NOMO-1 treated with dmso at 0.1 percent for 144 hours (cell line): ENCODE data around the gene DIO3.

Experiments used
- DNase-seq: peaks from one replicate; lab custom pipeline; 2025; ENCODE audit not compliant: unreplicated experiment; lab: John Stamatoyannopoulos, UW

DIO3 gene

DNA sequence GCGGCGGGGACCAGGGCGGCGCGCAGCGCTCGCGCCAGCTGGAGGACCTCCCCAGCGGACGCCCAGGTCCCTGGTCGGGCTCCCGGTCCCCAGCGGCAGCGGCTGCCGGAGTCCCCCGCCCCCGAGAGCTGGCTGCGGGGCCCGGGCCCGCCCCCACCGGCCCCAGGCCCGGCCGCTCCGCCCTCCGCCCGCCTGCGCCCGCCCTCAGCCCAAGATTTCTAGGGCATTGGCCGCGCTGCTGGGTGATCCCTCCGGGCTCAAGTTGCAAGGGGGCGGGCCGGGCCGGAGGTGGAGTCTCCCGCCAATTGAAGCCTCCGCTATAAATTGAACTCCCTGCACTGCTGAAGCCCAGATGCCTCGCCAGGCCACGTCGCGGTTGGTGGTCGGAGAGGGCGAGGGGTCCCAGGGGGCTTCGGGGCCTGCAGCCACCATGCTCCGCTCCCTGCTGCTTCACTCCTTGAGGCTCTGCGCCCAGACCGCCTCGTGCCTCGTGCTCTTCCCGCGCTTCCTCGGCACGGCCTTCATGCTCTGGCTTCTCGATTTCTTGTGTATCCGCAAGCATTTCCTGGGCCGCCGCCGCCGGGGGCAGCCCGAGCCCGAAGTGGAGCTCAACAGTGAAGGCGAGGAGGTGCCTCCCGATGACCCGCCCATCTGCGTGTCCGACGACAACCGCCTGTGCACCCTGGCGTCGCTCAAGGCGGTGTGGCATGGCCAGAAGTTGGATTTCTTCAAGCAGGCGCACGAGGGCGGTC lies at the start of gene DIO3:
DIO3 (plus strand) TSS at position 351 of the 752 bp plus-strand sequence.
- no peak for DNase-seq

DNA sequence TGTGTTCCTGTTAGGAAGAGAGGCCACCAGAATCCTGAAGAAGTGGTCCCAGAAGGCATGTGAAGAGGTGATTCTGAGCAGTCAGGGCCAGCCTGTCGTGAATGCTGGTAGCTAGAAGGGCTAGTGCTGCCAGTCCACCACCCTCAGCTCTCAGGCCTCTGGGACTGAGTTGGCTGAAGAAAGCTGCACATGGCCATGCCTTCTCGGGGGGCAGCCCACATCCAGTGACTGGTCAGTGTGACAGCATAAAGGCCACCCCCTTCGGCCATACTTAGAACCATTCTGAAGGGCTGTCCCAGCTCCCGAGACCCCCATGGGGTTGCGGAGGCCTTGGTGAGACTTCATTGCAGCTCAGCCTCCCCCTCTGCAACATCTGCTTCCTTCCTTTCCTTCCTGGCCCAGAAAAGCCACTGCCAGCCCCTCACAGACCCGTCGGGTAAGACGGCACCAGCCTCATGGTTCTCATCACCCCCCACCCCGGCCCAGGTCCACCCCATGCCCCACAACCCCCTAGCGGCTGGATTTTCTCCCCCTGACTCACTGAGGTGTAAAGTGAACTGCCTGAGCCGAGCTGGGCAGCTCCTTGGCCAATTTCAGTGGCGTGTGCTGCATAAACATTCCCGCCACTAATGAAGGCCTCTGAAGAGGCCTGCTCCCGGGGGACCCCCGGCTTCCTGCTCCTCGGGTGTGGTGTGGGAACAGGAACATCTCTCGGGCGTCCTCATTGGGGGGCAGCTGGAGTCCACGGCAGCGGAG lies 49.5 kb upstream of the DIO3 start:
- no peak for DNase-seq

DNA sequence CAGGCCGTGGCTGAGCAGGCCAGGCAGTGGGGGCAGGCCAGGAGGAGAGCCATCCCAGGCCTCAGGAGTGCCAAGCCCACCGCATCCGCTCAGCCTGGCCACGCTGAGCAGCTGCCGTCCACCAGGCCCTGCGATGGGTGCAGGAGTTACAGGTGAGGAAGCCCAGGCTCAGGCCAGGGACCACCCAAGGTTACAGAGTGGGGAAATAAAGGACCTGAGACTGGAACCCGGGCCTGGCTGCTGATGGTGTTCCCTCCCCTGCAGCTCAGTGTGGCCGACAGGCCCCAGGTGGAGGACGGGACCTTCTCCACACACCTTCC lies 49.0 kb upstream of the DIO3 start:
- DNase-seq = no peak

DNA sequence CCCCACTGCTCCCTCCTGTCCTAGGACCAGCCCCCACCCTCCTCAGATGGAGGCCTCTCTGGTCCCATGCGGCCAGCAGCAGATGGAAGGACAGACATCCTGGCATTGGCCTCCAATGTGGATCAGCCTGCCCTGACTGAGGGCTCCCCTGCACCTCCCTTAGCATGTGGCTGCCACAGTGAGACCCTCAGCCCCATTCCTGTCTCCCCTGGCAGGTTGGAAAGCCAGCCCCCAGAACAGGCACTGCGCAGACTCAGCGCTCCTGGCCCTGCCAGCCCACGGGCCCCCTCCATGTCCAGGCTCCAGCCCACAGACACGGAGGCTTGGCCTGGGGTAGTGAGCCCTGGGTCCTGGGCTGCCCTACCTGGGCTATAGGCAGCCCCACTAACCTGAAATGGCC lies 47.2 kb upstream of the DIO3 start:
- DNase-seq = no peak

DNA sequence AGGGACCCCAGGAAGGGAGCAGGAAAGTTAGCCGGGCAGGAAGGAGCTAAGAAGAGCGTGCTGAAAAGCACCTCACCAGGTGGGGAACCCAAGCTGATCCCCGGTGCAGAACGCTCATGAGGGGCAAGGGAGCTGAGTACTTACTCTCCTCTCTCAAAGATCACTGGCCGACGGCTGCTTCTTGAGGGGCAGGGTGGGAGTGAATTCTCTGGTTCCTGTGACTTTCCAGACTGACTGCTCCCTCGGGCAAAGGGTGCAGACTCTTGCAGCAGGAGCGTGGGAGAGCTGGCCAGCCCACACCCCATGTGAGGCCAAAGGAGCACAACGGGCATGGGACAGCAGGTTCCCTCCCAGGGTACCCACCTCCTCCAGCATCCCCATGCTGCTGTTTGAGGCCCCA lies 44.9 kb upstream of the DIO3 start:
- DNase-seq = no peak

- DNase-seq = no peak
Observed at GRCh38 chr14:101518611-101519473, 42.5 kb upstream of the DIO3 start.

DNA sequence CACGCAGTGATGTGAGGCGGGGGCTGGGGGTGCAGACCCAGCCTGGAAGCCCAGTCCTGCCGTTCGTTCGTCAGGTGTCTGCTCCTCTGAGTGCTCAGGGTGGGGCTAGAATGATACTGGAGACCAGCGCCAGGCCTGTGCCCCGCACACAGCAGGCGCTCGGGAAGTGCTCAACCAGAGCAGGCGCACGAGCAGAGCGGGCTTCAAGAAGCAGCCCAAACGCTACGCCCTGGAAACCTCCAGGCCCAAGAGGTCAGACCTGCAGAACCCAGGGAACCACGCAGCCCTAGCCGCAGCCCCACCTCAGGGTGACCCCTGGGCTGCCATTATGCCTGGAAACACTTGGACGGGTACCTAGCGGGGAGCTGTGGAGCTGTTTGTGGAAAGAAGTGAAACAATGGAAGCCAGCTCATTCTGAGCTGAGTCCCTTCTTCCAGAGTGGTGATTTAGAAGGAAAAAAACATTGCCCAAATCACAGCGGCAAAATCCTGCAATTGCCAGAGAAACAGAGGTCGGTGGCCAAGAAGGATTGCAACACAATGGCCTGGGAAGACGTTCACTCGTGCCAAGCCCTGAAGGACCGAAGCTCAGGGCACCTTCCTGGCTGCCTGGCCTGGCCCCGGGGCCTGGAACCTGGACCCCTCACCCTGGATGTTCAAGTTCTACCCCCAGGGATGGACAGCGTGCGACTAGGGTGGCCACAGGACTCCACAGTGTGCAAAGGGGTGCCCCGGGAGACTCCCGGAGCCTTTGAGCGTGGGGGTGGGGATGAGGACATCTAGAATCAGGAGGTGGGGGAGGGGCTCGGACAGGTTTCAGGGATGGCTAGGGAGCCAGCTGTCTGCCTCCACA lies 40.4 kb upstream of the DIO3 start:
- no peak for DNase-seq

GRCh38 chr14:101521473-101521915 lies 39.8 kb upstream of the DIO3 start:
- no peak for DNase-seq

DNA sequence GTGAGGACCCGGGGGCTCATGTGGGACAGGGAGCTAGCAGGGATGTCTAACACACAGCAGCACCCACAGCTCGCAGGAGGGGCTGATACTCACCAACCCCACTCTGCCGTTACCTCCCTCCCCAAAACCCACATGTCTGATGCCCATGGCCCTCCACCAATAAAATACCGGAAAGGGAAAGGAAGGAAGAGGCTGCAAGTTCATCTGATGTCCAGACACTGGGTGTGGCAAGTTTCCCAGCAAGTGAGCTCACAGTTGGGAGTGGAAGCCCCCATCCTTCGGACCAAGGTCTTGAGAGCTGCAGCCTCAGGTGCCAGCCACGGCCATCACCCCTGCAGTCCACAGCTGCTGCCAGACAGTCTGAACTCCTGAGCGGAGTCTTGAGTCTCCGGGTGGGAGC lies 39.3 kb upstream of the DIO3 start:
- no peak for DNase-seq

- DNase-seq = no peak
Observed at GRCh38 chr14:101525640-101526527, 35.4 kb upstream of the DIO3 start.

DNA sequence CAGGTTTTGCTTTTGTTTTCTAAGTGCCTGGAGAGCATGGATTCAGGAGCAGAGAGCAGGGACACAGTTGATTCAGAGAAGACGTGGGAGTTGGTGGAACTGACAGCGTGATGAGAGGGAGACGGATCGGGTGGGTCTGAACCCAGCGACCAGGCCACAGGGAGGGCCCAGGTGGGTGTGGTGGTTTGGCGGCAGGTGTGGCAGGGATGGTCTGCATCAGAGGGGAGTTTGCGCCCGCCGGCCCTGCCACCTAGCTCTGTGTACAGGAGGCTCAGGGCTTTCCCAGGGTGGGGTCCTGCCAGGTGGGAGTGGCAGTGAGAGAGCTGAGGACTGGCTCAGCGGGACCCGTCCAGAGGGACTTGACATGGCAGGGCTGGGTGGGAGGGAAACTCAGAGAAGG lies 33.3 kb upstream of the DIO3 start:
- no peak for DNase-seq

GRCh38 chr14:101529079-101529478 lies 32.2 kb upstream of the DIO3 start:
- no peak for DNase-seq

DNA sequence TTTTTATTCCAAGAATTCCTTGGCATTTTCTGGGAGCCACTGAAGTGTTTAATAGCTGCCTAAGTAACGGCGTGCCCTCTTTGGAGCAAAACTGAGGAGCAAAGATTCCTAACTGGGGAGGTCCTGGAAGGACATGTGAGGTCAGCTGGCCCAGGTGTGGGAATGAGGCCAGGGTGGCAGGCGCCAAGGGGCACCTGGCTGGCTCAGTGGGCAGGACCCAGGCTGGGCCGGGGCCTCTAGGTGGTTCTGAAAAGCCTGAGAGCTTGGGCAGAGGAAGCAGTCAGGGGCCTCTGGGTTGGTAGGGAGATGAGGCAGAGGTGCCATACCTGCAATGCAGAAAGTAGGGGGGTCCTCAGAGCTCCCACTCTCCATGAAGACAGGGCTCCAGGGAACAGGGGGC lies 27.1 kb upstream of the DIO3 start:
- no peak for DNase-seq

DNA sequence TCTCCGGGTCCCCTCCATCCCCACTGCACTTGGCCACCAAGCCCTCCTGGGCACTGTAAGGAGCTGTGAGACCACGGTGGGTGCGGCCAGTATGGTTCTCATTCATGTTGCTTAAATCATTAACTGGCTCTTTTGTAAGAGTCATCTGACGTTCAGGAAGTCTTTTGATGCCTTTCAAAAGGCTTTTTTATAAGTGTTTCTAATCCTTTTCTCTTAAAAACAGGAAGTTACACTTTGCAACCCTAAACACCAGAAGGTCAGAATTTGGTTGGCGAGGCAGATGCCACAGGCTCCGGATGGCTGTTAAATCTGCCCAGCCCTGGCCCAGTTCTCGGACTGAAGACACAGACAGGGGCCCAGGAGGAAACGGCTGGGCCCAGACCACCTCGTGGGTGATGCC lies 26.1 kb upstream of the DIO3 start:
- DNase-seq = peak; percentile 79

DNA sequence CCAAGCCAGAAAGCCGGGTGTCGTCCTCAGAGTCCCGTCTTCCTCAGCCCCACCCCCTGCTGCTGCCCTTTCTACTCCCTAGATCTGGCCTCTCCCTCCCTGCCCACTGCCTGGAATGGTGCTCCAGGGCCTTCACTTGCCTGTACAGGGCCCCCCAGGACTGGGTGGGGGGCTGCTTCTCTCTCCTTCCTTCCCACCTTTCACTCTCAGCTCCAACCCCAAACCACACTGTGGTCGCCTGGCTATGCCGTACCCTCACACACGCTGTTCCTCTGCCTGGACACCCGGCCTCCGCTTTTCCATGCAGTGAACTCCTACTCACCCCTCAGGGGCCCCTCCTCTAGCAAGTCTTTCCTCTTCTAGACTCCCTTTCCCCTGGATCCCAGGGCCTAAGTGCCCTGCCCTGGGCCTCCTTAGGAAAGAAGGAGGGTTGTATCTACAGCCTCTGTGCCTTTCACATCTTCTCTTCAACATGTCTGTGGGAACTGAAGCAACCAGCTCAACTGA lies 25.5 kb upstream of the DIO3 start:
- DNase-seq = no peak

DNA sequence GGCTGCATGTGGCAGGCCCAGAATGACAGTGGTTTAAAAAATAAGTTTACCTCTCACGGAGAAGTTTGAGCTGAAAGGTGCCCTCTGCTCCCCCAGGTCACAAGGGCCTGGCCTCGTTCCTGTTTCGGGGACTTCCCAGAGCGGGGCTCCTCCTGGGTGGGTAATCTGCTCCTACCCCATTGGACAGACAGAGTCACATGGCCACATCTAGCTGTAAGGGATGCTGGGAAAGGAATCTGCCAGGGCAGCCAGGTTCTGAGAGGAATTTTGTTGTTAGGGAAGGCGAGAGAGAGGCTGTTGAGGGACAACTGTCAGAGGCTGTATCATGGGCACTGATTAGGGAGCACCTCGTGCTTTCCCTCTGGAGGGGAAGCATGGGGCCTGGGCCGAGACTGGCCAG lies 24.0 kb upstream of the DIO3 start:
- no peak for DNase-seq

DNA sequence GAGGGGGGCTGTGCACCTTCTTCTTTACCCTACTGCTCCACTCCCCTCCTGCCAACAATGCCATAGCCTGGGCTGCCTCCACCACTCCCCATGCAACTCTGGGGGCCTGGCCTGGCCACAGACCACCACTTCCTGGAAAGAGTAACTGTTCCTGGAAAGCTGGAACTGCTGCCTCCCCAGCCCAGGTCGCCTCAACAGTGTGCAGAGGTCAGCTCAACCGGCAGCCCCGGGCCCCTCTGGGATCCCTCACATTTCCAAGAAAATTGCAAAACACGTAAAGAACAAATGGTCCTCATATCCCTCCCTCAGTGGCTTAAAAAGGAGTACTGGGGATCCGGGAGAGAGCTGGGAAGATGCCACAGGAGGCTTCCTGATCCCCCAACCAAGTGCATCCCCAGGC lies 22.4 kb upstream of the DIO3 start:
- DNase-seq = no peak

DNA sequence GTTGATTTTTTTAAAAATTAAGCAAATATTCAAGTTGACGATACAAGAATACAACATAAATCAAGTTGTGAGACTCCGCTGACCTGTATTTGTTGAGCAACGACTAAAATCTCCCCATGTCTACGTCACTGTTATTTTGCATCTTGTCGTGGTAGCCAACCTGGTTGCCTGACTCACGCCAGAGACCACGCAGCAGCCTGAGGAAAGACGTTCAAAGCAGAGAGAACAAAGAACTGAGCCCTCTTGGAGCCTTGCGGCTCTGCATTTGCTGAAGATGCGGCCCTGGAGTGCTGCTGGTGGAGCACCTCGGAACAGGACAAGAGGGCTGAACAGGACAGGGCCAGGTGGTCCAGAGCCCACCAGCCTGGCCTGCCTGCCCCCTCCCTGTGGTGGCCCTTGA lies 21.4 kb upstream of the DIO3 start:
- no peak for DNase-seq
